Keratinocyte (primary cell): ENCODE results near the gene MYO1G. TPM values are rescaled to one million over a fixed set of nuclear protein-coding genes. Genes with fewer than 3 reads are reported as not detected.

ENCODE experiments used
- DNase-seq: peaks from one replicate; pipeline ENCODE4 v3.0.0-alpha.2; 2011; ENCODE audit warnings: low read depth, missing footprints, low spot score
- FAIRE-seq: peaks from 2 replicates; lab custom pipeline; 2011; peaks lifted over from hg19 to GRCh38; lab: Jason Lieb, UNC
- H2AFZ ChIP-seq: 2 replicates; pipeline ENCODE4 v1.6.0; 2012; ENCODE audit warnings: low read length, control low read depth, inconsistent platforms; ENCODE audit not compliant: control insufficient read depth
- H3K27ac ChIP-seq: 2 replicates; pipeline ENCODE4 v1.5.1; 2011; ENCODE audit warnings: low read length; ENCODE audit not compliant: control insufficient read depth, insufficient read depth
- H3K27me3 ChIP-seq: 3 replicates; pipeline ENCODE4 v1.6.0; 2011; ENCODE audit warnings: low read length; ENCODE audit not compliant: control insufficient read depth, insufficient read depth; ENCODE audit errors: extremely low read depth
- H3K36me3 ChIP-seq, 2 experiments: 2 replicates in 1 of 2; 3 replicates in 1 of 2; pipeline ENCODE4 v1.5.1; 2011; ENCODE audit warnings: low read length in 2 of 2, mild to moderate bottlenecking in 1 of 2; ENCODE audit not compliant: control insufficient read depth in 2 of 2, insufficient read depth in 2 of 2; ENCODE audit errors: extremely low read depth in 1 of 2
- H3K4me1 ChIP-seq: 3 replicates; pipeline ENCODE4 v1.5.1; 2011; ENCODE audit warnings: low read length; ENCODE audit not compliant: control insufficient read depth, insufficient read depth; ENCODE audit errors: extremely low read depth
- H3K4me2 ChIP-seq: 3 replicates; pipeline ENCODE4 v1.6.0; 2011; ENCODE audit warnings: low read depth, low read length; ENCODE audit not compliant: control insufficient read depth, insufficient read depth; ENCODE audit errors: extremely low read depth
- H3K4me3 ChIP-seq, 3 experiments: fragments of 200-600 bp in 1 of 3; sonication (generic) in 1 of 3; 2 replicates in 2 of 3; 3 replicates in 1 of 3; pipeline ENCODE4 v1.5.1; 2011 to 2016; ENCODE audit warnings: low read length in 3 of 3, mild to moderate bottlenecking in 3 of 3, control low read depth in 2 of 3, inconsistent platforms in 1 of 3, low read depth in 1 of 3, mixed read lengths in 1 of 3, mixed run types in 1 of 3, moderate library complexity in 1 of 3; ENCODE audit not compliant: control insufficient read depth in 2 of 3, insufficient read depth in 2 of 3; ENCODE audit errors: extremely low read depth in 1 of 3
- H3K79me2 ChIP-seq: 2 replicates; pipeline ENCODE4 v1.6.0; 2012; ENCODE audit warnings: low read length; ENCODE audit not compliant: control insufficient read depth, insufficient read depth
- H3K9ac ChIP-seq: 3 replicates; pipeline ENCODE4 v1.6.0; 2011; ENCODE audit warnings: low read length; ENCODE audit not compliant: control insufficient read depth, insufficient read depth; ENCODE audit errors: extremely low read depth
- H3K9me1 ChIP-seq: 3 replicates; pipeline ENCODE4 v1.6.0; 2011; ENCODE audit warnings: low read length; ENCODE audit not compliant: control insufficient read depth, insufficient read depth; ENCODE audit errors: extremely low read depth
- H3K9me3 ChIP-seq: 2 replicates; pipeline ENCODE4 v1.5.1; 2012; ENCODE audit warnings: low read depth, low read length; ENCODE audit not compliant: control insufficient read depth
- H4K20me1 ChIP-seq: 3 replicates; pipeline ENCODE4 v1.6.0; 2011; ENCODE audit warnings: low read length; ENCODE audit not compliant: control insufficient read depth, insufficient read depth; ENCODE audit errors: extremely low read depth
- CTCF ChIP-seq, 3 experiments: IDR thresholded peaks in 1 of 3; conservative IDR thresholded peaks in 1 of 3; optimal IDR thresholded peaks in 1 of 3; 2 replicates in 2 of 3; 3 replicates in 1 of 3; pipeline versions ENCODE3 to v1.5.1; 2011; ENCODE audit warnings: low read length in 3 of 3, mild to moderate bottlenecking in 3 of 3, moderate library complexity in 2 of 3, control low read depth in 1 of 3, inconsistent platforms in 1 of 3; ENCODE audit not compliant: insufficient read depth in 2 of 3; ENCODE audit errors: extremely low read depth in 1 of 3
- EZH2 ChIP-seq: IDR thresholded peaks from one replicate; pipeline ENCODE4 v1.6.1; 2012; ENCODE audit warnings: inconsistent platforms, mild to moderate bottlenecking, low read length, moderate library complexity
- dilution Hi-C: fragments of 300-500 bp; cut with MboI; formaldehyde crosslinking; loops from one replicate; pipeline ENCODE4 v1.7.0; 2020; ENCODE audit warnings: low sequenced_read_pairs; ENCODE audit not compliant: extremely low pct_ligation_motif_present
- polyA plus RNA-seq, 5 experiments: library from polyadenylated mRNA; depleted of rRNA in 3 of 5; stranded (reverse) in 3 of 5; stranded (forward) in 1 of 5; unstranded in 1 of 5; fragments of >200 nt; gene quantifications; 1 replicate in 1 of 5; 2 replicates in 3 of 5; 3 replicates in 1 of 5; pipeline versions ENCODE4 v1.2.1 to v1.2.3, GENCODE V29; 2011 to 2012; ENCODE audit warnings: missing spikeins in 2 of 5, low read depth in 1 of 5, low replicate concordance in 1 of 5

The MYO1G gene
- polyA plus RNA-seq, 1 donor (not counting 4 experiments of a cell fraction or from before 2014, with no cell fraction given) = 0.03 TPM

GRCh38 chr7:44959433-44959951 is 19.3 kb downstream of the MYO1G start:
- FAIRE-seq = peak; percentile 39

GRCh38 chr7:44958645-44959344 is 20.0 kb downstream of the MYO1G start:
- Histone ChIP-seq H3K4me1 (peaks cover 17% of the 10 kb centered on the region), H3K36me3 (no peaks in the 10 kb centered on the region), H3K9ac (no peak overlapping the region), H4K20me1 (no peaks in the 10 kb centered on the region), H3K27me3 (peaks cover 24% of the 10 kb centered on the region), H3K9me1 (no peaks in the 10 kb centered on the region), H3K4me2 (no peak overlapping the region), H3K79me2 (no peaks in the 10 kb centered on the region), H3K27ac (no peak overlapping the region), H3K4me3 (no peak overlapping the region), H3K9me3 (no peaks in the 10 kb centered on the region), H2AFZ (no peak overlapping the region)
- dilution Hi-C loops = no loop called here
- FAIRE-seq (no peak), DNase-seq (no peak)
- TF ChIP-seq CTCF (optimal IDR thresholded peaks at IDR 0.05 in 1 of 3, IDR thresholded peaks at IDR 0.05 in 1 of 3, conservative IDR thresholded peaks at IDR 0.05 in 1 of 3; ENCODE audit: extremely low read depth in 1 of 3, insufficient read depth in 2 of 3, low read length in 3 of 3) = no peak
- no peak for TF ChIP-seq EZH2

More at GRCh38 chr7:44959433-44959951, 19.3 kb downstream of the MYO1G start:
- dilution Hi-C loops = no loop called here
- no peak overlapping the region for H3K27ac ChIP-seq
- H3K4me3 ChIP-seq = no peak overlapping the region
- DNase-seq = peak; percentile 57
- no peaks in the 10 kb centered on the region for H3K9me3 ChIP-seq
- H3K79me2 ChIP-seq = no peaks in the 10 kb centered on the region
- H3K9ac ChIP-seq = no peak overlapping the region
- H2AFZ ChIP-seq = no peak overlapping the region
- no peaks in the 10 kb centered on the region for H3K36me3 ChIP-seq
- H3K4me1 ChIP-seq = peaks cover 17% of the 10 kb centered on the region
- H4K20me1 ChIP-seq = no peaks in the 10 kb centered on the region
- H3K27me3 ChIP-seq = peaks cover 27% of the 10 kb centered on the region
- TF ChIP-seq EZH2 (no peak), CTCF (optimal IDR thresholded peaks at IDR 0.05 in 1 of 3, IDR thresholded peaks at IDR 0.05 in 1 of 3, conservative IDR thresholded peaks at IDR 0.05 in 1 of 3; ENCODE audit: extremely low read depth in 1 of 3, insufficient read depth in 2 of 3, low read length in 3 of 3) (no peak)
- H3K9me1 ChIP-seq = no peaks in the 10 kb centered on the region
- peak overlapping the region; percentile 33 for H3K4me2 ChIP-seq
